ENCODE measurements around the gene PCSK5. TPM values are rescaled to one million over a fixed set of nuclear protein-coding genes. Genes with fewer than 3 reads are reported as not detected.

PCSK5 gene
- total and polyA plus RNA-seq, 2 donors (not counting 3 experiments of a cell fraction or from before 2014, with no cell fraction given) = 2.6 to 4.8 TPM

GRCh38 chr9:76003041-76003440 lies 112.6 kb downstream of the PCSK5 start:
- no peak overlapping the region for H2AFZ ChIP-seq (ENCODE audit: low read depth, low read length)
- no peaks in the 10 kb centered on the region for H3K36me3 ChIP-seq (ENCODE audit: control insufficient read depth in 2 of 2, extremely low read depth in 1 of 2, insufficient read depth in 2 of 2, low read length in 2 of 2)
- intact Hi-C loops (cut with micrococcal nuclease) = no loop called here
- BruUV-seq (replicated peaks) = no TSS peak
- H3K79me2 ChIP-seq (ENCODE audit: control insufficient read depth, insufficient read depth, low read length) = no peaks in the 10 kb centered on the region
- DNase-seq (ENCODE audit: low read depth, low spot score) = no peak
- H3K9me3 ChIP-seq (replicated peaks; ENCODE audit: control insufficient read depth, insufficient read depth, low read length) = no peaks in the 10 kb centered on the region
- H3K27me3 ChIP-seq (ENCODE audit: control insufficient read depth in 2 of 2, insufficient read depth in 2 of 2, low read length in 2 of 2) = no peaks in the 10 kb centered on the region
- CTCF ChIA-PET = no interaction called here
- H3K9me1 ChIP-seq (replicated peaks; ENCODE audit: control insufficient read depth, extremely low read depth, insufficient read depth, low read length) = no peaks in the 10 kb centered on the region
- no peaks in the 10 kb centered on the region for H4K20me1 ChIP-seq (replicated peaks; ENCODE audit: control insufficient read depth, extremely low read depth, insufficient read depth, low read length)
- no peak for TF ChIP-seq EZH2 (IDR thresholded peaks at IDR 0.05; ENCODE audit: borderline replicate concordance, low read depth, low read length, severe bottlenecking)
- no peak overlapping the region for H3K4me3 ChIP-seq (replicated peaks in 1 of 3; ENCODE audit: insufficient read depth in 1 of 3, low read depth in 1 of 3, low read length in 3 of 3)
- H3K4me1 ChIP-seq (ENCODE audit: control insufficient read depth, extremely low read depth, insufficient read depth, low read length) = no peaks in the 10 kb centered on the region
- no peak overlapping the region for H3K27ac ChIP-seq (ENCODE audit: insufficient read depth, low read depth, low read length)
- dilution Hi-C loops (cut with MboI; ENCODE audit: extremely low pct_ligation_motif_present, low sequenced_read_pairs) = no loop called here
- H3K9ac ChIP-seq (replicated peaks; ENCODE audit: extremely low read depth, insufficient read depth, low read length) = no peak overlapping the region
- FAIRE-seq = no peak
- H3K4me2 ChIP-seq (ENCODE audit: insufficient read depth, low read length) = no peak overlapping the region
- POLR2A ChIA-PET = no interaction called here

DNA sequence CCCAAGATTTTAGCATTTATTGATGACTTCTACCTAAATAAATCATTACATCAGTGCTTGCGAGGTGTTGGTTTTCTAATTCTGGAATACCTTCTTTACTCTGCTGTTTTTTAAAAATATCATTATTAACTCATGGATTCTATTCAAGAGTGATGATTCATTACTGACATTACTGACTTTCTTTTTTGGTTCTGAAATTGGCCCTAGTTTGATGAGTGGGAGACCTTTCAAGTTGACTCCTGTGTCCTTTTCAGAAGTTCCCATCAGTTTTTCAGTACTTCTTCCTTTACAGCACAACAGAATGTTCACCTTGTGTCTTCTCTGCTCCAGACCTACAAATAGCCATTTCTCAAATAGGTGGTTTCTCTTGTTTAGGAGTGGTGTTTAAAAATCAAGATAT lies 114.1 kb downstream of the PCSK5 start:
- TF ChIP-seq EZH2 (IDR thresholded peaks at IDR 0.05; ENCODE audit: borderline replicate concordance, low read depth, low read length, severe bottlenecking) = no peak
- Histone ChIP-seq H3K27ac (ENCODE audit: insufficient read depth, low read depth, low read length) (no peak overlapping the region), H3K4me3 (replicated peaks in 1 of 3; ENCODE audit: insufficient read depth in 1 of 3, low read depth in 1 of 3, low read length in 3 of 3) (no peak overlapping the region), H2AFZ (ENCODE audit: low read depth, low read length) (no peak overlapping the region), H3K9ac (replicated peaks; ENCODE audit: extremely low read depth, insufficient read depth, low read length) (no peak overlapping the region), H4K20me1 (replicated peaks; ENCODE audit: control insufficient read depth, extremely low read depth, insufficient read depth, low read length) (no peaks in the 10 kb centered on the region), H3K79me2 (ENCODE audit: control insufficient read depth, insufficient read depth, low read length) (no peaks in the 10 kb centered on the region), H3K36me3 (ENCODE audit: control insufficient read depth in 2 of 2, extremely low read depth in 1 of 2, insufficient read depth in 2 of 2, low read length in 2 of 2) (no peaks in the 10 kb centered on the region), H3K9me3 (replicated peaks; ENCODE audit: control insufficient read depth, insufficient read depth, low read length) (no peaks in the 10 kb centered on the region), H3K9me1 (replicated peaks; ENCODE audit: control insufficient read depth, extremely low read depth, insufficient read depth, low read length) (no peaks in the 10 kb centered on the region), H3K4me2 (ENCODE audit: insufficient read depth, low read length) (no peak overlapping the region), H3K27me3 (ENCODE audit: control insufficient read depth in 2 of 2, insufficient read depth in 2 of 2, low read length in 2 of 2) (no peaks in the 10 kb centered on the region), H3K4me1 (ENCODE audit: control insufficient read depth, extremely low read depth, insufficient read depth, low read length) (no peaks in the 10 kb centered on the region)
- no peak for FAIRE-seq
- CTCF ChIA-PET = no interaction called here
- dilution Hi-C loops (cut with MboI; ENCODE audit: extremely low pct_ligation_motif_present, low sequenced_read_pairs) = no loop called here
- POLR2A ChIA-PET = no interaction called here
- BruUV-seq (replicated peaks) = no TSS peak
- intact Hi-C loops (cut with micrococcal nuclease) = no loop called here
- no peak for DNase-seq (ENCODE audit: low read depth, low spot score)
